Omental fat pad (tissue), 4 donors: Measurements from ENCODE around the gene ENGASE. TPM values are rescaled to one million over a fixed set of nuclear protein-coding genes. Genes with fewer than 3 reads are reported as not detected.

Experiments used
- ATAC-seq: fragments of 150-250 bp; one replicate; pipeline ENCODE4 v1.9.1; 2016; ENCODE audit warnings: mild to moderate bottlenecking, moderate library complexity; ENCODE audit not compliant: low FRiP score
- DNase-seq: peaks from one replicate; pipeline ENCODE4 v3.0.0-alpha.2; 2019; ENCODE audit warnings: low spot score
- CTCF ChIP-seq, 3 donors: fragments of 450-650 bp; IDR thresholded peaks; one replicate each; pipeline ENCODE4 v1.5.1; 2016 to 2017; ENCODE audit warnings: antibody characterized with exemption in 3 of 3, mild to moderate bottlenecking in 3 of 3, moderate library complexity in 2 of 3
- total RNA-seq, 4 donors: library from RNA; depleted of rRNA; stranded (reverse); fragments of >200 nt; gene quantifications; one replicate each; pipeline ENCODE4 v1.1.0, GENCODE V29; 2016

ENGASE gene
- total RNA-seq, 4 donors from 2014 or later: 12.2 to 52.3 (median 22.2) TPM

GRCh38 chr17:79048826-79049755 lies 25.5 kb upstream of the ENGASE start:
- no peak for TF ChIP-seq CTCF (IDR thresholded peaks at IDR 0.05)
- no peak for ATAC-seq
- peak; percentile 21 for DNase-seq

GRCh38 chr17:79049821-79050220 lies 24.8 kb upstream of the ENGASE start:
- TF ChIP-seq CTCF (IDR thresholded peaks at IDR 0.05): no peak
- peak; percentile 20 for DNase-seq
- ATAC-seq: no peak

- TF ChIP-seq CTCF (IDR thresholded peaks at IDR 0.05): no peak
- ATAC-seq: no peak
- DNase-seq: no peak
Observed at GRCh38 chr17:79050551-79050950, 24.1 kb upstream of the ENGASE start.

- DNase-seq (no peak), ATAC-seq (no peak)
- no peak for TF ChIP-seq CTCF (IDR thresholded peaks at IDR 0.05)
Observed at GRCh38 chr17:79051306-79051705, 23.3 kb upstream of the ENGASE start.

GRCh38 chr17:79052131-79052530 lies 22.5 kb upstream of the ENGASE start:
- DNase-seq: no peak
- no peak for TF ChIP-seq CTCF (IDR thresholded peaks at IDR 0.05)
- no peak for ATAC-seq

- TF ChIP-seq CTCF (IDR thresholded peaks at IDR 0.05): no peak
- DNase-seq: no peak
- ATAC-seq: no peak
Observed at GRCh38 chr17:79053251-79053925, 21.2 kb upstream of the ENGASE start.
